Mucosa of descending colon (tissue), 3 donors: ENCODE measurements around the gene NELL2. TPM values are rescaled to one million over a fixed set of nuclear protein-coding genes. Genes with fewer than 3 reads are reported as not detected.

ENCODE experiments used
- ATAC-seq: fragments of 200-7000 bp; cut with Tn5 transposase; one replicate; pipeline ENCODE4 v1.9.1; 2020; ENCODE audit warnings: mild to moderate bottlenecking, moderate library complexity
- DNase-seq, 3 donors: peaks; one replicate each; pipeline ENCODE4 v3.0.0-alpha.2; 2020
- H3K36me3 ChIP-seq: fragments of 200-600 bp; one replicate; pipeline ENCODE4 v1.8.0; 2021; ENCODE audit warnings: low read depth, mild to moderate bottlenecking
- H3K4me1 ChIP-seq: fragments of 200-600 bp; one replicate; pipeline ENCODE4 v1.8.0; 2021; ENCODE audit warnings: low read depth, mild to moderate bottlenecking
- H3K4me3 ChIP-seq: fragments of 200-600 bp; one replicate; pipeline ENCODE4 v1.8.0; 2021; ENCODE audit warnings: mild to moderate bottlenecking
- H3K9me3 ChIP-seq: fragments of 200-600 bp; one replicate; pipeline ENCODE4 v1.8.0; 2021; ENCODE audit warnings: mild to moderate bottlenecking
- CTCF ChIP-seq: fragments of 200-600 bp; IDR thresholded peaks from one replicate; pipeline ENCODE4 v1.8.0; 2022; ENCODE audit warnings: antibody characterized with exemption, mild to moderate bottlenecking
- intact Hi-C, 2 donors: fragments of 100-400 bp; cut with DNase I in 1 of 2; cut with micrococcal nuclease in 1 of 2; formaldehyde crosslinking; loops; one replicate each; pipeline versions ENCODE4 v1.11.0 to v1.11.1; 2022; cut with DNase I, micrococcal nuclease
- total RNA-seq, 3 donors: library from RNA; stranded (reverse); fragmentation: NEBNext Ultra II Directional in 2 of 3; extraction: Animal tissue kit (Norgen Biotek cat#: 25700) in 2 of 3; gene quantifications; one replicate each; pipeline versions ENCODE4 v1.2.1 to v1.2.4, GENCODE V29; 2021 to 2023
- donor health status: DM: no; HTN: no; CAD: no; lungs with moderate emphysema.
- donor health status: DM: no; HTN: no; CAD: no.
- donor health status: DM: no; HTN: yes; CAD: no.

Gene NELL2
- total RNA-seq, 3 donors from 2014 or later = 2.4 to 7.4 (median 5.8) TPM

- no peaks in the 10 kb centered on the region for H3K36me3 ChIP-seq
- TF ChIP-seq CTCF = no peak
- intact Hi-C loops = no loop called here
- H3K9me3 ChIP-seq = no peaks in the 10 kb centered on the region
- ATAC-seq (no peak), DNase-seq (no peak)
- no peak overlapping the region for H3K4me3 ChIP-seq
- H3K4me1 ChIP-seq = no peaks in the 10 kb centered on the region
These were observed 294.4 kb downstream of the NELL2 start for GRCh38 chr12:44581642-44582242.

DNA sequence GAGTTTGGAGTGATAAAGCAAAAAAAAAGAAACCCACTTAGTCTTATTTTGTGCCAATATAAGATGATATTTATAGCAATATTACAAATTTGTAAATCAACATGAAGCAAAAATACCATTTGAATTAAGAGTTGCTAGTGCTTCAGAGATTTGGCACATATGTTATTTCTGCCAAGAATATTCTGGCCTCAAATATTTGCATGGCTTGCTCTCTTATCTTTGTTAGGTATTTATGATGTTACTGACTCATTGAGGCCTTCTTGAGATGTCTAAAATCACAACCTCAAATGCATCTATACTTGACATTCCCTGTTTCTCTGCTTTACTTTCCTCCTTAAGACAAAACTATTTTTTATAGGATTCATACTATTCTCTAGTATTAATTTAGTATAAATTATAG, 301.5 kb downstream of the NELL2 start:
- intact Hi-C loops = no loop called here
- no peak for TF ChIP-seq CTCF
- no peaks in the 10 kb centered on the region for H3K4me1 ChIP-seq
- no peaks in the 10 kb centered on the region for H3K36me3 ChIP-seq
- no peaks in the 10 kb centered on the region for H3K9me3 ChIP-seq
- no peak for DNase-seq
- H3K4me3 ChIP-seq = no peak overlapping the region
- ATAC-seq = no peak

- DNase-seq = no peak
- no peak for TF ChIP-seq CTCF
- no peaks in the 10 kb centered on the region for H3K4me1 ChIP-seq
- intact Hi-C loops = no loop called here
- no peaks in the 10 kb centered on the region for H3K9me3 ChIP-seq
- no peak for ATAC-seq
- no peak overlapping the region for H3K4me3 ChIP-seq
- H3K36me3 ChIP-seq = no peaks in the 10 kb centered on the region
These were observed 302.4 kb downstream of the NELL2 start for GRCh38 chr12:44573723-44574122.

GRCh38 chr12:44571006-44571550, 305.0 kb downstream of the NELL2 start:
- H3K9me3 ChIP-seq = no peaks in the 10 kb centered on the region
- ATAC-seq = no peak
- TF ChIP-seq CTCF = no peak
- no peaks in the 10 kb centered on the region for H3K36me3 ChIP-seq
- H3K4me1 ChIP-seq = no peaks in the 10 kb centered on the region
- no peak for DNase-seq
- intact Hi-C loops = no loop called here
- H3K4me3 ChIP-seq = no peak overlapping the region

- no peak overlapping the region for H3K4me3 ChIP-seq
- DNase-seq (no peak), ATAC-seq (no peak)
- no peak for TF ChIP-seq CTCF
- H3K36me3 ChIP-seq = no peaks in the 10 kb centered on the region
- H3K9me3 ChIP-seq = no peaks in the 10 kb centered on the region
- intact Hi-C loops = no loop called here
- H3K4me1 ChIP-seq = no peaks in the 10 kb centered on the region
These were observed 306.0 kb downstream of the NELL2 start for GRCh38 chr12:44570036-44570583.
